ENCODE measurements around the gene KEL.

DNA sequence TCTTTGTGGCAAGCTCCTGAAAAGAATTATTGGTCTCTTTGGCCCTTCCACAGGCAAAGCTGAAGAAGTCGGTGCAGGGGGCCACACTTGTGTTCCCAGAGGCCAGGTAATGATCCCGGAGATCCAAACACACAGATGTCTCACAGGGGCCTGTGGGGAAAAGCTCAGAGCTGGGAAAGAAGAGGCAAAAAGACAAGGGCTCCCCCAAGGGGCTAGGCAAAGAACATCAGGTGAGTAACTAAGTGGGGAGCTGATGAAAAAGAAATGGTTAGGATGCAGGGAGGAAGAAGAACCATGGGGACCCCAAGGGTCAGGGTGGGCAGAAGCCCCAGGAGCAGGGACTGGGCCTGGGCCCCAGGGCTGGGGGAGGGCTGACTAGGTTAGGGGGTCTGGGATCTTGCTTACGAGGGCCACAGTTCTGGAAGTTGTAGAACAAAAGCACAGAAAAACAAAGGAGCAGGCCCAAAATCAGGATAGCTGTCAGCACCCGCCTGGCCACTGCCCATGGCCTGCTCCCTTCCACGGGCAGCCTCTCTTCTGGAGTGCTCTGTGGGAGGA is 1.1 kb downstream of the KEL start:
- TF ChIP-seq, protein P1, sequence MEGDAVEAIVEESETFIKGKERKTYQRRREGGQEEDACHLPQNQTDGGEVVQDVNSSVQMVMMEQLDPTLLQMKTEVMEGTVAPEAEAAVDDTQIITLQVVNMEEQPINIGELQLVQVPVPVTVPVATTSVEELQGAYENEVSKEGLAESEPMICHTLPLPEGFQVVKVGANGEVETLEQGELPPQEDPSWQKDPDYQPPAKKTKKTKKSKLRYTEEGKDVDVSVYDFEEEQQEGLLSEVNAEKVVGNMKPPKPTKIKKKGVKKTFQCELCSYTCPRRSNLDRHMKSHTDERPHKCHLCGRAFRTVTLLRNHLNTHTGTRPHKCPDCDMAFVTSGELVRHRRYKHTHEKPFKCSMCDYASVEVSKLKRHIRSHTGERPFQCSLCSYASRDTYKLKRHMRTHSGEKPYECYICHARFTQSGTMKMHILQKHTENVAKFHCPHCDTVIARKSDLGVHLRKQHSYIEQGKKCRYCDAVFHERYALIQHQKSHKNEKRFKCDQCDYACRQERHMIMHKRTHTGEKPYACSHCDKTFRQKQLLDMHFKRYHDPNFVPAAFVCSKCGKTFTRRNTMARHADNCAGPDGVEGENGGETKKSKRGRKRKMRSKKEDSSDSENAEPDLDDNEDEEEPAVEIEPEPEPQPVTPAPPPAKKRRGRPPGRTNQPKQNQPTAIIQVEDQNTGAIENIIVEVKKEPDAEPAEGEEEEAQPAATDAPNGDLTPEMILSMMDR (IDR thresholded peaks at IDR 0.05 in 2 of 3, conservative IDR thresholded peaks at IDR 0.05 in 1 of 3; ENCODE audit: borderline replicate concordance in 1 of 3, insufficient read depth in 1 of 3, low read depth in 2 of 3, low read length in 2 of 3), result peak; percentile 46 to 55 (median 50); a peak in 5 of 6 replicates
- no peak for TF ChIP-seq EZH2 (IDR thresholded peaks at IDR 0.05)
- no peak for TF ChIP-seq EZH2phosphoT487 (IDR thresholded peaks at IDR 0.05; ENCODE audit: borderline replicate concordance)
- TF ChIP-seq, protein P2, sequence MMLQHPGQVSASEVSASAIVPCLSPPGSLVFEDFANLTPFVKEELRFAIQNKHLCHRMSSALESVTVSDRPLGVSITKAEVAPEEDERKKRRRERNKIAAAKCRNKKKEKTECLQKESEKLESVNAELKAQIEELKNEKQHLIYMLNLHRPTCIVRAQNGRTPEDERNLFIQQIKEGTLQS (IDR thresholded peaks at IDR 0.05), result no peak
- TF ChIP-seq TCF7L2 (IDR thresholded peaks at IDR 0.05; ENCODE audit: borderline replicate concordance, extremely low read depth, insufficient read depth, insufficient read length), result no peak
- no peak for TF ChIP-seq FOSL1 (IDR thresholded peaks at IDR 0.05; ENCODE audit: low read depth)
- TF ChIP-seq SIN3A (IDR thresholded peaks at IDR 0.05; ENCODE audit: low read depth), result no peak

All from HCT116 (cell line).